HG02852 (cell line): ENCODE measurements around the gene CPT1B.
A peak's percentile ranks its signal among the peaks of the same experiment; 100 is the strongest.
"Not testable (repeated sequence)": the region's sequence is repeated elsewhere in the genome, so short reads cannot be mapped to it uniquely, and the experiment has no call there.

Experiments
- ATAC-seq: cut with Tn5 transposase; IDR thresholded peaks from one replicate; pipeline ENCODE4 v1.9.1; 2021; ENCODE audit warnings: mild to moderate bottlenecking, moderate library complexity; ENCODE audit not compliant: unreplicated experiment

CPT1B gene

DNA sequence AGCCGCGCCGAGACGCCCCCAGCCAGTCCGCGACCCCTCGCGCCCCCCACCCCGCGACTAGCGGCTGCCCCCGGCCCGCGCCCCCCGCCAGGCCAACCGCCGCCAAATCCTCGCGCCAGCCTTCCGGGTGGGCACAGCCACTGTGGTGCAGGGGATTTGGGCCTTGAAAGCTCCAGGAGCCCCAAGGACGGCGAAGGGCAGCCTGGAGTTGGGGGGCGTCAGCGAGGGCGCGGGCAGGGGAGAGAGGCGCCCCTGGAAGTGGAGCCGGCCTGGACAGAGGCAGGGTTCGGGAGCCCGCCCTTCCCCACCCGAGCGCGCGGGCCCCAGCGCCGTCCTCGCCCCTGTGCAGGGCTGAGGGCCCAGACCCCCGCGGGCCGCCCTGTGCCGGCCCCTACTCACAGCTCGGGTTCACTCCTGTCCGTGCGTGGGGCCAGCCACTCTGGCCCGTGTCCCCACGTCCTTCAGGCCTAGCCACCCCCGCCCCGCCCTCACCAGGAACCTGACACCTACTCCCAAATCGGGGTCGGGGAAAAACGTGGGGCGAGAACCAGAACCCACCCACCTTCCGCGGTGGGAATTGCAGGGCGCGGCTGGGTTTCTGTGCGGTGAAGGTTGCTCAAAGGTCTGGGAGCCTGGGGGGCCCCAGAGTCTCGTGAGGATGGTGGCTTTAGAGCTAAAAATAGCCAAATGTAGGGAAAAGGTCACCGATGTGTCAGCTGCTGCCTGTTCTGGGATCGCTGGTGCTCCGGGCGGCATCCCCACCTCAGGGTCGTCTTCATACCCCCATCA is at the start of gene CPT1B:
TSS of gene CPT1B (minus strand) at position 441 of the 789 bp plus-strand sequence. CDS start 512 bp downstream, outside the sequence.
- ATAC-seq, result no peak

DNA sequence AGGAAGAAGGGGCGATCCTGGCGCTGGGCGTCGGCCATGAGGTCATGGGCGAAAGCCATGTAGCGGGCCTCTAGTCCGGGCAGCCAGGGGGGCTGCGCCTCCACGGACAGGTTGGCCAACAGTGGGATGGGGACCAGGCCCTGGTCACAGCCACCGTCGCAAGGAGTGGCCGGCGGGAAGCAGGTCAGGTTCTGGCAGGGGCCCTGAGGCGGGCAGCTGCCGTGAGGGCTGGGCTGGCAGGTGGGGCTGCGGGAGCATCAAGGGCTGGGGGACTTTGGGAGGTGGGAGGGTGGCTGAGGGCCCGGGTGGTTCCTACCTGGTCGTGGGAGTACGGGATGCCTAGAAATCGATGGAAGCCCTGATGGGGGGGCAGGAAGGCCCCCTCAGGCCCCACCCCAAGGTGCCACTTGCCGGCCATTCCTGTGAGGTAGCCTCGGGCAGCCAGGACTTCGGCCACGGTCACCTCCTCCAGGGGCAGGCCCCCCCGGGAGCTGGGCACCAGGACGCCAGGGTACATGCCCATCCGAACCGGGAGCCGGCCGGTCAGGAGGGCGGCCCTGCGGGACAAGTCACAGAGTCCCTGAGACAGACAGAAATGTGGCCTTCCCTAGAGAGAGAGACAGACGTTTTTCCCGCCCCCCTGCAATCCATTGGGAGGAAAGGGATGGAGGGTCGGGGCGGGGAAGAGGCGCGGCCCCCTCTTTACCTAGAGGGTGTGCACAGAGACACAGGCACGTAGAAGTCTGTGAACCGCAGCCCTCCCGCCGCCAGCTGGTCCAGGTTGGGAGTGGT is 48.8 kb upstream of the CPT1B start:
- ATAC-seq, result no peak

DNA sequence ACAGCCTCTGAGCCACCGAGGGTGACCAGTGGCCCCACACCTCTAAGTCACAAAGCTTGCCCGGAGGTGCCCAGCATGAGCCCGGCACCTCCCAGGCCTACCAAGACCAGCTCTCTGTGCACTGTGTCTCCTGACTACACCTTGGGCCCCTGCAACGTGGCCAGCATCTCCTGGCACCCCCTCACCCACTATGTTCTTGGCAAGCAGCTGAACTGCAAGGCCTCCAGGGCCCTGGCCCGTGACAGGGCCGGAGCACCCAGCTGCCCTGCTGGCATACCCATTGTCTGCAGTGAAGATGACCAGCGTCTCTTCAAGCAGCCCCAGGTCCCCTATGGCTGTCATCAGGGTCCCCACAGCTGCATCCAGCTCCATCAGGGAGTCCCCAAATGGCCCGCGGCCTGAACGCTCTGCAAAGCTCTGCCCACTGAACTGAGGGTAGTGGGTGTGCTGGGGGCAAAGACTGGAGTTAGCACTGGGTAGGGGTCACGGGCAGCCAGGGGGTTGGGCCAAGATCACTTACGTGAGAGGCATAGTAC is 48.2 kb upstream of the CPT1B start:
- no peak for ATAC-seq

DNA sequence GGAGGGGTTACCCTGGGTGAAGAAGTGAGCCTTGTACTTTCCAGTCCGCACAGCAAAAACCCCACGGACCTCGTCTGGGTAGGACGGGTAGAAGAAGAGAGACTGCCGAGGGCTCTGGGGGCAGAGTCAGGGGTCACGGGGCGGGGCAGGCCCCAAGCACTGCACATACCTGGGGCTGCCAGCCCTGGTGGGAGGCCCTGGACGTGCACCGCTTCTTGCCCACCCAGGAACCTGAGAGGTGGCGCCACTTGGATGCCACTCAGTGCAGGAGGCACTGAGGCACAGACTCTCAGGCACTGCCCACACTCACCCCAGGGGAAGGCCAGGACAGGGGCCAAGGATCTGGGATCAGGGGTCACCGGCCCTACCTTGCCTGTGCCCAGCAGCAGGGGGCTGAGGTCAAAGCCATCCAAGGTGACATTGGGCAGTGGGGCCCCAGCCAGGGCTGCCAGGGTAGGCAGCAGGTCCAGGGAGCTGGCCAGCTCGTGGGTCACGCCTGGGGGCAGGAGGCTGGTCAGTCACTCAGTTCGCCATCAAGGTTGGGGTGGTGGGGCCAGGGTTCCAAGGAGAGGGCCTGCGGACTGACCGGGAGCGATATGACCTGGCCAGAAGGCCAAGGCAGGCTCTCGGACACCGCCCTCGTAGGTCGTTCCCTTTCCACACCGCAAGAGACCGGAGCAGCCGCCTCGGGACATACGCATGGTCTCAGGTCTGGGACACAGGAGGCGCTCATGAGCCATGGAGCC is 47.5 kb upstream of the CPT1B start:
- ATAC-seq, result no peak

DNA sequence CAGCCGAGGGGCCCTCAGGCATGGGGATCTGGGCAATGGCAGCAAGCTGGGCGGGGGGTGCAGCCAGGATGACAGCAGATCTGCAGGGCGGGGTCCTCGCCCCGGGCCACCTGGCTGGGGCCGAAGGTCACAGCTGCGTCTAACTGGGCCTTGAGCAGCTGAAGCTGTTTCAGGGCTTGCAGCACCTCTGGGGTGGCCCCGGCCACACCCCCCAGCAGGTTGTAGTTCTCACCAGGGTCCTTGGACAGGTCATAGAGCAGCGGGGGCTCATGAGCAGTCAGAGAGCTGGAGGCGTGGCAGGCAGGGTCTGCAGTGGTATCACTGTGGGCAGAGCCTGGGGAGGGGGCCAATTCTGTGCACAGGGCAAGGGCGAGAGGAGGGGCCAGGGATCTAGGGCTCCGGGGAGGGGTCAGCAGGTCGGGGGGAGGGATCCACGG is 46.9 kb upstream of the CPT1B start:
- no peak for ATAC-seq

DNA sequence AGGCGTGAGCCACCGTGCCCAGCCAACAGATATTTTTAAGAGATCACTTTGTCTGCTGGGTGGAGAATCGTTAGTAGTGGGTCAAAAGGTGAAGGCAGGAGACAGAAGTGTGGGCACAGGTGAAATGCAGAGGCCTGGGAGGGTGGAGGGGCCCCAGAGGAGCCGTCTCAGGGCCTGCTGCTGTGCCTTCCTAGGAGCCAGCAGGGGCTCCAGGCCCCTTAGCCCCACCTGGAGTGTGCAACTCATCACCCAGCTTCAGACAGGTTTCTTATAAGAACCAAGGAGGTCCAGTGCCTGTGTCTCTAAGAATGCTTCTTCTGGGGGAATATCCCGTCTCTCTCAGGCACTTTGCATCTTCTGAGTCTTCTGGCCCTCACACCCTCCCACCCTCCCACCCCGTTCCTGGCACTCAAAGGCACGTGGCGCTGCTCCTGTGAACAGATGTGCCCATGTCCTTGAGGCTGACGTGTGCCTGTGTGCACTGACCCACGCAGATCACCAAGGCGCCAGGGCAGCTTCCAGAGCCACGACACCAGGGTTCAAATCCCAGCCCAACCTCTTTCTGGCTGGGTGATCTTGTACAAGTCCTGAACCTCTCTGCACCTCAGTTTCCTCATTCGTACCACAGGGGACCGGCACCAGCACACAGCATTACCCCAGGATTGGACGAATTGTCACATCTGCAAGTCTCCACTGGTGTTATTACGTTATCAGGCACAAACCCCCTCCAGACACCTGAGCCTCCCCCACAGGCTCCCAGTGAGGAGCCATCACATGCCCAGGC is 46.3 kb upstream of the CPT1B start:
- no peak for ATAC-seq

DNA sequence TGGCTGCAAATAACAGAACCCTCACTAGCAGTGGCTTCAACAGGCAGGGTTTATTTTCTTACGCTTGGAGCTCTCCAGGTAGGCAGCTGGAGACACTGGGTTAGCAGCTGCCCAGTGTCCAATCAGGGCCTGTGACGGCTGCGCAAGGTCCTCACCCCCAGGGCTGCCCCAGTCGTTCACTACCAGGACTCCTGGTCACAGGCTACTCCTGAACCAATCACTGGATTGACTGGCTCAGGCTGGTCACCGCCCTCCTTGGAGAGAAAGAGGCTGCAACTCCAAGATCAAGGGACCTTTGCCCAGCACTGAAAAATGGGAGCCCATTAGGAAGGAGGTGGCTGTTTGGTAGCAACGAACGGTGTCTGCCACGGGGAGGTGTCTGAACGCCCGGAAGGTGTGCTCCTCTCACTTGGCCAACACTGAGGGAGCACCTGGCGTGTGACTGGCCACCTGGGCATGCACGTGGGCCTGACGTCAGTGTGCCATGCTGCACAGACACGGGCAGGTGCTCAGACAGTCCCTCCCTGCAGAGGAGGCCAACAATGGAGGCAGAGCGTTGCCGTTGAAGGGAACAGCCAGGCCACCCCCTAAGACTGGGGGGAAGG is 44.6 kb upstream of the CPT1B start:
- ATAC-seq, result no peak

DNA sequence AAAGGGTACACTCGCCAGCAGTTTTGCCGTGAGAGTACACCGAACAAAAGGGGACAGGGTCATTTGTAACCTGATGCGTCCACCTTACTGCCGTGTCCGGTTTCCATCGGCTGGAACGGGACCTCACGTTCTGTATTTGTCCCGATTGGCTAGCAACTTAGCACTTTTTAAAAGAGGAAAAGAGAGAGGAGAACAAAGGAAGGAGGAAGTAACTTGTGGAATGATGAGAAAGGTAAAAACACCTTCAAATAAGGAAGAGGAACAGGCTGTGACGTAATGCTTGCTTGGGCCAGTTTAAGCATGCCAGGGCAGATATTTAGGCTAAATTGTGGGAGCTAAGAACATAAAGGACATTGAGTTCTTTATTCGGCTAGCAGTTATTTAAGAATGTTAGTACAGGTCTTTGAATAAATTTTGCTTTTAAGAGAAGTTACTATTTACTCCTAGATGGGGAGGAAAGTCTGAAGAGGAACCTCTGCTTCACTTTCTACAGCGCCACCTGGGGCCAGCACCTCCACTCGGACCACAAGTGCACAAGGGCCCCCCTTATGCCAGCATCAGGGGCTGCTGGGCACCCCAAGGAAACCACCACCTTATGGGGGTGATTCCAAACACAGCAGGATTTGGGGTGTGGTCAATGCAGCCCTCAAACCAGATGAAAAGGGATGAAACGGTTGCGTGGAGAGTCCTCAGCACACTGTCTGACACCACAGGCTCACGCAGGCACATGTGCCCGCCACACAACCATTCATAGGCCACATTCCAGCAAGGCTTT is 43.9 kb upstream of the CPT1B start:
- no peak for ATAC-seq

DNA sequence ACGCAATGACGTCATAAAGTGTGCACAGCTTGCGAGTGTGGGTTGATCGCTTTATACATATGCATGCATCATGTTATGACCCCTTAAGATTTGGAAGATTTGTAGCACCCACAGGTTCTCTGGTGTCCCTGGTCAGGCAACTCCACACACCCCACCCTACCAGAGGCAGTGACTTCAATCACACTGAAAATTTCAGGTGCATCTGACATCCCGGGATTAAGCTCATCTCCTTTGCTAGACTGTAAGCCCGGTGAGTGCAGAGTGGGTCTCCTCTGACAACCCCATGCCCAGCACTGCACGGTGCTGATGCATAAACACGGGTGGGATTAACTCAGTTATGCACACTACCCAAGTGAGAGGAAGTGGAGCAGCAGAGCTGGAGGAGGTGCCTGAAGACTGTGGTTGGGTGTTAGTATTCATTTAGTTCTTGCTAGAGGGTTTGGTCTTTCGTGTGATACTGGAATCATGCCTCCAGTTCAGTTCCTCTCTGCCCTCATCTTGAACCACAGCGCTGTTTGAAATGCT is 43.2 kb upstream of the CPT1B start:
- ATAC-seq, result peak; percentile 50

DNA sequence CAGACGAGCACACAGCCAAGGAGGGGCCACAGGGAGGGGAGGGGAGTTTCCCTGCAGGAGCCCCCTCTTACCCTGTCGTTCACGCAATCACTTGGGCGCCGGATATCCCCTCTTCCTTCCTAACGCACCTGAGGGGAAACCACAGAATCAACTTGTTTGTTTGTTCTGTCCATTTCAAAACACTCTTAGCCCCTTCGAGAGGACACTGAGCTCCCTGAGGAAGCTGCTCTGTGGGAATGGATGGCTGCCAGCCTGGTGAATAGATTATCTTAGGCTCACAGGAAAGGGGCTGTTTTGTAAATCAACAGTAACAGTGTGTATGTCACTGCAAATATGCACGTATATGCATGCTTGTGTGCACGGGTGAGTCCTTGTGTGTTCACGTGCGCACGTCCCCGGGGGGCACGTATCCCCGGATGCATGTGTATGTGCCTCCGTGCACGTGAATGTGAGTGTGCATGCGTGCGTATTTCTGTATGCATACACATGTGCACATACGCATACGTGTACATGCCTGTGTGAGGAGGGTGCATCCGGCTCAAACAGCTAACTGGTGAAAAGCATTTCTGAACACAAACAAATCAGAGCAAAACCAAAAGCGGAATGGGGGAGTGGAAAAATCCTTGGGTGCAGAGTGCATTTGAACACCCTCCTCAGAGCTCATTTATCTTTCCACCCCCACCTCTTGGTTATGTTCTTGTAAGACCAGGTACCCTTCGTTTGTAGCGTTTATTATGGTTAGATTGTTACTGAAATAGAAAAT is 42.5 kb upstream of the CPT1B start:
- peak; percentile 50 for ATAC-seq

DNA sequence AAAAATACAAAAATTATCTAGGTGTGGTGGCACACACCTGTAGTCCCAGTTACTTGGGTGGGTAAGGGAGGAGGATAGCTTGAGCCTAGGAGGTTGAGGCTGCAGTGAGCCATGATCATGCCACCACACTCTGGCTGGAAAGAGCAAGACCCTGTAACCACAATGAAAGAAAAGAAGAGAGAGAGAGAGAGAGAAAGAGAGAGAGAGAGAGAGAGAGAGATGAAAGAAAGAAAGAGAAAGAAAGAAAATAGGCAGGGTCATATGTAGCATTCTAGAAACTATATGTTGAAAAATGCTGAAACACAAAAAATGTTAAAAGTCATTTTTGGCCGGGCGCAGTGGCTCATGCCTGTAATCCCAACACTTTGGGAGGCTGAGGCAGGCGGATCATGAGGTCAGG is 36.1 kb upstream of the CPT1B start:
- not testable (repeated sequence) for ATAC-seq

DNA sequence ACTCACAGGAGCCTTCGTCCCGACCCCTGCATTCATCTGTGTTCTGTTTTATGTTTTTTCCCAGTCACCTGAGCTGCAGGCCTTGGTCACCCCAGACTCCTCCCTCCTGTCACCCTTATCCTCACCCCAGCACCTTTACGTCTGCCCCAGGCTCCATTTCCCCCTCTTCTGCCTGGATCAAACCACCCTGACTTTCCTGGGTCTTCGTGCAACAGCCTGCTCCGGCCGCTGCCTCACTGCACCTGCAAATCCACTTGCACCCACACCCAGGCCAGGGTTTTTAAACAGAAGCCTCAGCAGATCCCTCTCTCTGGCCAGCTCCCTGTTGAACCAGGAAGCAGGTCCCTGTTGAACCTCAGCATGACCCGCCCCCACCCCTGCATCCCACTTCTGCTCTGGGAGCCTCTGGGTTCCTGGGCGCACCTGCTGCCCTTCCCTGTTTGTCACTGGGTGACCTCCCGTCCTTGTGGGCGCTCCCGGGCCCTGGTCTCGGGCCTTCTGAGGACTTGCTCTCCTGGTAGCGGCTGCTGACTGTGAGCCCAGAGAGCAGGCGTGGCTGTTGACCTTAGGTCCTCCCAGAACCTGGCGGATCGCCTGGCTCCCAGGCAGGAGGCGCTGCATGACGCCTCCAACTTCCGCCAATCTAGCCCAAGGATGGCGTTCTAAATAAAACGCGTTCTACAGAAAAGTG is 35.2 kb upstream of the CPT1B start:
- no peak for ATAC-seq

DNA sequence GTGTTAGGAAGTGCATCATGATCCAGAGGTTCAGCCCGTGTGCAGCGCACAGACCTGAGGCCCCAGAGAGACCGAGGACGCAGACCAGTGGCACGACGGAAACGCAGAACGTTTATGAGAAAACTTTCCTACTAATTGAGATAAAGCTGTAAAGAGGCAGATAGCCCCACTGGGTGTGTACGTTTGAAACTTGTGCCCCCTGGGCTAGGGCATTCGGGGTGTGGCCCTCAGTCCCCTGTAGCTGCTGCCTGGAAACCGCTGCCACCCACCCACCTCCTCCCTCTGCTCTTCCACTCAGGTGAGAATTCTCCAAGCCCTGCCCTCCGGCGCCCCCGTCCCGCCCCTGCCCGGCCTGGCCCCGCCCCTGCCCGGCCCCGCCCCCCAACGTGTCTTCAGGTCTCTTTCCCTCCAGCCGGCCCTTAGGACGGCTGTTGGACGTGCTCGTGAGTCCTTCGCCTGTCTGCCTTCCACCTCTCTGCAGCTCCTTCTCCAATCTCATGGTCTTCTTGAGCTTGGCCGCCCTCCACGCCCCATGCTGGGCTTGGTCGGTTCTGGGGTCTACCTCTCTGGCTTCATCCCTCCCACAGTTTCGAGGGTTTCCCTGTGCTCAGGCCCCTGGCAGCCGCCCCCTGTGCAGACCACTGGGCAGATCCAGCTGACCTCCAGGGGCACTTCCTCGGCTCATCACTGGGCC is 34.4 kb upstream of the CPT1B start:
- no peak for ATAC-seq

DNA sequence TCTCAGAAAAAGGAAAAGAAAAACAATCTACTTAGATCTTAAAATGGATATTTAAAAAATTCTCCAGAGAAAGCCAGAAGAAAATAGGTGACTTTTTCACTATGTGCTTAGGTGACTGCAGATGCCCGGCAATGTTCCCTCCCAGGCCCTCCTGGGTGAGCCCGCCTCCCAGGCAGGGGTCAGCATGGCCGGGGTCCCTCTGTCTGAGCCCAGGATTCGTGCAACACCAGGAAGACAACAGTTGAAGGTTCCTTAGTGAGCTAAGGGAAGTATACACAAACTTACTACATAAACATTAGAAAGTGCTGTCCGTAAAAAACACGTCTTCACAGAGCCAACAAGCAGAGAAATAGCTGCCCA is 33.9 kb upstream of the CPT1B start:
- ATAC-seq, result no peak

DNA sequence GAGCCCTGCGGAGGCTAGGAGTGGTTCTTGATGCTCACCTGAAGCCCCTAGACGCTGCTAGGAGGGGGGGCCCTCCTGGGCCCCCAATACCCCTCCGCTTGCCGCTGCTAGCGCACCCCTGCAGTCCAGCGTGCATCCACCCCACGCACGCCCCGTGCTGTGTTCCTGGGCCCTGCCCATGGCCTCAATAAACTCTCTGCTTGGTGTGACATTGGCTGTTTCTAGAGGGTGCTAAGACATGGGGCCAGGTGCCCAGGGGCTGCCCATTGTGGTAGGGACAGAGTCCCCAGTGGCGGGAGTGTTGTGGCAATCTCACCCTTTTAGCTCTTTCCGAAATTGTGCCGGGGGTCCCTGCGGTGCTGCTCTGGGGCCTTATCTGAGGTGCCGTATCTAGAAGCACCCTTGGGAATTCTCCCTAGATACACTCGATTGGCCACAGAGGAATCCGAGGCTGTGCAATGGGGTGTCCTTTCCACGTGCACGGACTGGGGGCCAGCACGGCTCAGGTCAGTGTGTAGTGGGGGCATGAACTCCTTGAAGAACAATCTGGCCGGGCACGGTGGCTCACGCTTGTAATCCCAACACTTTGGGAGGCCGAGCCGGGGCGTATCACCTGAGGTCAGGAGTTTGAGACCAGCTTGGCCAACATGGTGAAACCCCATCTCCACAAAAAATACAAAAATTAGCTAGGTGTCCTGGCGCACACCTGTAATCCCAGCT is 33.3 kb upstream of the CPT1B start:
- no peak for ATAC-seq

DNA sequence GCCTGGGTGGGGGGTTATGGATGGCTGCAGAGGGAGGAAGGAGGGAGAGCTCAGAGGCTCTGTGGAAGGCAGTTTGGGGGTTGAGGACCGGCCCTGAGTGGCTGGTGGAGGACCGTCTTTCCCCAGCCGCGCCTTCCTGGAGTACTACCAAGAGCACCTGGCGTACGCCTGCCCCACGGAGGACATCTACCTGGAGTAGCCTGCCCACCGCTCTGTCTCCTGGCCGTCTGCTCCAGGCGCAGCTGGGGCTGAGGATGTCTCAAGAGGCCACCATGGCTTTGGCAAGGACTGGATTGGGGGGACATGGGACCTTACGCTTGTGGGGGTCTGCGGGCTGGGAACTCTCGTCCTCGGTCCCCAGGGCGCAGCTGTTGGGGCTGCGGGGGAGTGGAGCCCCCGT is 32.4 kb upstream of the CPT1B start:
- no peak for ATAC-seq

DNA sequence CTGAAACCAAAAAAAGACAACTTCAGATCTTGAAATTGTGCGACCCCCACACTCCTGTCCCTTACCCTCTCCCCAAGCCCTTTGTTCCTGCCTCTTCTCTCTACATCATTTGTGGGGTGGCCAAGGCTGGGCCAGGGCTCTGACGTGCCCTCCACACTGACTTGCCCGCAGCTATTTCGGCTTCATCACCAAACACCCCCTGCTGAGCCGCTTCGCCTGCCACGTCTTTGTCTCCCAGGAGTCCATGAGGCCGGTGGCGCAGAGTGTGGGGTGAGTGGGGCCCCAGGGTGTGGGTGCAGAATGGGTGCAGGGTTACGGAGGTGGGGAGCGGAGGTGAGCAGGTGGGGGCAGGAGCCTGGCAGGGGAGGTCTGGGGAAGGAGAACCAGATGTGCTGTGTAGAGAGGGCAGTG is 31.8 kb upstream of the CPT1B start:
- ATAC-seq, result no peak
